HCT116 (cell line): ENCODE results near the gene ALDH9A1.

Experiments
- CTCF ChIP-seq, 3 experiments: fragments of 200-600 bp in 1 of 3; sonication (generic) in 1 of 3; IDR thresholded peaks in 2 of 3; conservative IDR thresholded peaks in 1 of 3; 2 replicates each; pipeline ENCODE4 v1.5.1; 2012 to 2017; ENCODE audit warnings: low read depth in 2 of 3, low read length in 2 of 3, antibody characterized with exemption in 1 of 3, borderline replicate concordance in 1 of 3, control low read depth in 1 of 3, mild to moderate bottlenecking in 1 of 3, mixed read lengths in 1 of 3, mixed run types in 1 of 3, moderate library complexity in 1 of 3; ENCODE audit not compliant: insufficient read depth in 1 of 3
- FOSL1 ChIP-seq: IDR thresholded peaks from 2 replicates; pipeline ENCODE4 v1.6.1; 2012; ENCODE audit warnings: low read depth
- JUND ChIP-seq: IDR thresholded peaks from 2 replicates; pipeline ENCODE4 v1.6.1; 2012
- MAX ChIP-seq: IDR thresholded peaks from 2 replicates; pipeline ENCODE4 v1.6.1; 2012
- POLR2AphosphoS5 ChIP-seq: IDR thresholded peaks from 2 replicates; pipeline ENCODE4 v1.6.1; 2011; ENCODE audit warnings: mild to moderate bottlenecking, low read depth, low read length, moderate library complexity
- RAD21 ChIP-seq: IDR thresholded peaks from 2 replicates; pipeline ENCODE4 v1.6.1; 2012; ENCODE audit warnings: low read depth, mild to moderate bottlenecking
- REST ChIP-seq: IDR thresholded peaks from 2 replicates; pipeline ENCODE4 v1.6.1; 2012; ENCODE audit warnings: low read depth
- SIN3A ChIP-seq: IDR thresholded peaks from 2 replicates; pipeline ENCODE4 v1.6.1; 2012; ENCODE audit warnings: low read depth
- SP1 ChIP-seq: IDR thresholded peaks from 2 replicates; pipeline ENCODE4 v1.6.1; 2012; ENCODE audit warnings: low read depth
- SRF ChIP-seq: IDR thresholded peaks from 2 replicates; pipeline ENCODE4 v1.6.1; 2012; ENCODE audit warnings: low read depth
- TCF7L2 ChIP-seq: IDR thresholded peaks from 2 replicates; pipeline ENCODE4 v1.7.0; 2011; ENCODE audit warnings: borderline replicate concordance, inconsistent platforms; ENCODE audit not compliant: insufficient read depth, insufficient read length; ENCODE audit errors: extremely low read depth
- YY1 ChIP-seq: IDR thresholded peaks from 2 replicates; pipeline ENCODE4 v1.6.1; 2011; ENCODE audit warnings: low read length, low read depth, moderate library complexity, mild to moderate bottlenecking; ENCODE audit not compliant: insufficient replicate concordance; ENCODE audit errors: extremely low read depth
- ZFX ChIP-seq: fragments of 450-650 bp; IDR thresholded peaks from 2 replicates; pipeline ENCODE4 v1.6.1; 2017
- ZNF274 ChIP-seq: fragments of 200-500 bp; sonication (Bioruptor generic); IDR thresholded peaks from 2 replicates; pipeline ENCODE4 v1.6.1; 2014; ENCODE audit warnings: mild to moderate bottlenecking, low read depth, low read length, inconsistent platforms

- TF ChIP-seq SRF (no peak), YY1 (no peak), REST (no peak), CTCF (IDR thresholded peaks at IDR 0.05 in 2 of 3, conservative IDR thresholded peaks at IDR 0.05 in 1 of 3; ENCODE audit: borderline replicate concordance in 1 of 3, insufficient read depth in 1 of 3, low read depth in 2 of 3, low read length in 2 of 3) (no peak), FOSL1 (no peak), RAD21 (no peak), ZNF274 (no peak), POLR2AphosphoS5 (peak; percentile 84; the same call in 1 of the 2 replicates), ZFX (no peak), JUND (no peak), SIN3A (0 out of 2 replicates have a peak, but pooled peaks have one; percentile 12), SP1 (no peak), TCF7L2 (no peak), MAX (no peak)
Measured at GRCh38 chr1:165698761-165699052, 345 bp upstream of the ALDH9A1 start.
